Activated T-helper 17 cell treated with anti-CD3 and anti-CD28 coated beads, Interleukin-2, amount 50 U/mL, for 72 hours (primary cell): ENCODE measurements around the gene SERPINB8. TPM values are rescaled to one million over a fixed set of nuclear protein-coding genes. Genes with fewer than 3 reads are reported as not detected.

Experiments used
- ATAC-seq: fragments of 150-1000 bp; cut with Tn5 transposase; replicated peaks from 2 replicates; pipeline ENCODE4 v1.10.0; 2021; ENCODE audit warnings: mild to moderate bottlenecking, moderate library complexity
- H3K27ac Mint-ChIP-seq: one replicate; pipeline ENCODE4 v1.8.0; 2022; ENCODE audit warnings: mixed read lengths
- H3K27me3 Mint-ChIP-seq: one replicate; pipeline ENCODE4 v1.8.0; 2022; ENCODE audit warnings: mixed read lengths
- H3K36me3 Mint-ChIP-seq: one replicate; pipeline ENCODE4 v1.8.0; 2022; ENCODE audit warnings: low read depth, mild to moderate bottlenecking, mixed read lengths
- H3K4me1 Mint-ChIP-seq: one replicate; pipeline ENCODE4 v1.8.0; 2022; ENCODE audit warnings: mixed read lengths
- H3K4me3 Mint-ChIP-seq: one replicate; pipeline ENCODE4 v1.8.0; 2022; ENCODE audit warnings: mild to moderate bottlenecking, mixed read lengths
- H3K9me3 Mint-ChIP-seq: one replicate; pipeline ENCODE4 v1.8.0; 2022; ENCODE audit warnings: mixed read lengths
- total RNA-seq, 2 donors: library from RNA; stranded (reverse); gene quantifications; one replicate each; pipeline ENCODE4 v1.2.3, GENCODE V29; 2022

The SERPINB8 gene
- total RNA-seq, 2 donors from 2014 or later = 16.5 to 19.1 TPM

- ATAC-seq = no peak
- no peaks in the 10 kb centered on the region for H3K36me3 Mint-ChIP-seq
- no peak overlapping the region for H3K27ac Mint-ChIP-seq
- no peaks in the 10 kb centered on the region for H3K4me1 Mint-ChIP-seq
- no peaks in the 10 kb centered on the region for H3K9me3 Mint-ChIP-seq
- peaks cover 12% of the 10 kb centered on the region for H3K27me3 Mint-ChIP-seq
- H3K4me3 Mint-ChIP-seq = no peak overlapping the region
Measured at GRCh38 chr18:64017870-64018269, 48.0 kb downstream of the SERPINB8 start.

DNA sequence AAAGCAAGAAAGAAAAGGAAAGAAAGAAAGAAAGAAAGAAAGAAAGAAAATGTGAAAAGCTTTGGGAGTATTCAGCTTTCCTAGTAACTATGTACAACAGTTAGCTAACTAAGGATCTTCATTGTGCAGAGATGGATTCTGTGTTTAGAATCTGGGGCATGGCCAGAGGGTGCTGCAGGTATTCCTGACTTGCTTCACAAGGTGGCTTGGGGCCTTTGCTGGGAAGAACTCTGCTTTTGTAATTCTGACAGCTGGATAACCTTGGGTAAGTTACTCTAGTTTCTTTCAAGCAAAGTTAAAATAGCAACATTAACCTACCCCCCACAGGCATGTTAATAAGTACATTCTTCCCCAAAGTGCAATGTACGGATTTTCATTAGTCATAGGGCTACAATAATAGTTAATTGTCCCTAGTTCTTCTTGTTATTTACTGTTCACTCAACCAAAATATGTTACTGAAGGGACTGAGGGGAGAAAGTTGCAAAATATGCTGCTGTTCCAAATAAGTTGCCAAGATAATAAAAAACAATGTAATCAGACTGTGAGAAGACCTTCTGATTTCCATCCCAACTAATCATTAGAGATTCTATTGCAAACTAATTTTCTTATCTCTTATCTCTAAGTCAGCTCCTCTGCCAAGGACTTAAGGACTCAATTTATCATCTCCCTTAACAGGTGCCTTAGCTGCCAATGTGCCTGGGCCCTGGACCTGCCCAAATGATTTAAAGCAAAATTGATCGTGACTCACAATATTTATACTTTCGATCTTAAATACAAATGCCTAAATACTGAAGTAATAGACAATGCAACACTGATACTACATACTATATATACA lies 50.3 kb downstream of the SERPINB8 start:
- no peak for ATAC-seq
- H3K27me3 Mint-ChIP-seq = no peaks in the 10 kb centered on the region
- no peak overlapping the region for H3K4me3 Mint-ChIP-seq
- H3K27ac Mint-ChIP-seq = no peak overlapping the region
- H3K4me1 Mint-ChIP-seq = no peaks in the 10 kb centered on the region
- no peaks in the 10 kb centered on the region for H3K36me3 Mint-ChIP-seq
- no peaks in the 10 kb centered on the region for H3K9me3 Mint-ChIP-seq

DNA sequence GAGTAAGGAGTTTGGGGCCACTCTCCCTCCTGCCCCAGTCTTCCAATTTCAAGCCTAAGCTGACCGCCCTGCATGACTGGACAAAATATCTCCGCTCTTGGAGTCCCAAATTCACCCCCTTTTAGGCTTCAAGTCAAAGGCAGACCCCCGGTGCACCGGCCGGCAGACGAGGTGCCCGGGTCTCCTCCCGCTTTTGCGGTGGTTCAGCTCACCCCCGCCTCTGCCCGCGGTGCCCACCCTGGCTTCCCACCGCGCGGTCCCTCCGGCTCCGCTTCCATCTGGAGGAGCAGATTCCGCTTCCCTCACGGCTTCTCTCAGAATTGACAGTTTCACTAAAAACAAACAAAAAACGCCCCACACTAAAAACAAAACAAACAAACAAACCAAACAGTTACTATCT lies 56.5 kb downstream of the SERPINB8 start:
- H3K36me3 Mint-ChIP-seq = no peaks in the 10 kb centered on the region
- no peak for ATAC-seq
- H3K27ac Mint-ChIP-seq = no peak overlapping the region
- peaks cover 17% of the 10 kb centered on the region for H3K27me3 Mint-ChIP-seq
- no peaks in the 10 kb centered on the region for H3K9me3 Mint-ChIP-seq
- H3K4me3 Mint-ChIP-seq = no peak overlapping the region
- H3K4me1 Mint-ChIP-seq = peaks cover 4% of the 10 kb centered on the region

DNA sequence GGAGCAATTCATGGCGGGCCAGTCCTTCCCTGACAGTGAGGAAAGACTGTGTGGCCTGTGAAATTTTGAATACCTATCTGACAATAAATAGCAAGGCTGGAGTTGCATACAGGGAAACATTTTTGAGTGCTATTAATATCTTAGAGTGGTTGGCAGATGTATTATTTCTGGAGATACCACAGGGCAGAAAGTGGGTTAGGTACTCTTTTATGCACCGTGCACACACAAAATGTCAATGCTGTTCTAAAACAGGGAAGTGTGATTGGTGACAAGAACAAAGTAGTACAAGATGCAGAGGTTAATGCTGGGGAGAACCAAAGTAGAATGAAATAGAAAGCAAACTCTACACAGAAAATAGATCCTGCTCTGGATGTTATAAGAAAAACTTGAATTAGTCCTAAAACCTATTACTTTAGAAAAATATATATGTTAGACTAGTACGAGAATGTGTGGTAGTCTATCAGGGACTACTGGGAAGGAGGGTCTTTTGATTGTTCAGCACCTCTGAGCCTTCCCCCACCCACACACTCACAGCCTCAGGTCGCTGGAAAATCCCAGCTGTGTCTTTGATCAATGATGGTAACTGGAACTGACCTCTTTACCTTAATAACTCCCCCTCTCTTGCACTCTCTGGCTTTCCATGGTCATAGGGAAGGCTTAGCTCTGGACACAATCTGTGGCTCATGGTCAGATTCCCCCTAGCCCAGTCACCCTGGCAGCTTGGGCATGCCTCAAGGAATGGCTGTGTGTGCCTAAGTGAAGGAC lies 58.2 kb downstream of the SERPINB8 start:
- H3K9me3 Mint-ChIP-seq = no peaks in the 10 kb centered on the region
- no peak overlapping the region for H3K4me3 Mint-ChIP-seq
- peaks cover 17% of the 10 kb centered on the region for H3K27me3 Mint-ChIP-seq
- H3K4me1 Mint-ChIP-seq = peaks cover 4% of the 10 kb centered on the region
- ATAC-seq = no peak
- no peaks in the 10 kb centered on the region for H3K36me3 Mint-ChIP-seq
- H3K27ac Mint-ChIP-seq = no peak overlapping the region

GRCh38 chr18:64029096-64029495 lies 59.2 kb downstream of the SERPINB8 start:
- H3K9me3 Mint-ChIP-seq = no peaks in the 10 kb centered on the region
- H3K4me3 Mint-ChIP-seq = no peak overlapping the region
- peaks cover 17% of the 10 kb centered on the region for H3K27me3 Mint-ChIP-seq
- H3K36me3 Mint-ChIP-seq = no peaks in the 10 kb centered on the region
- no peak for ATAC-seq
- no peak overlapping the region for H3K27ac Mint-ChIP-seq
- H3K4me1 Mint-ChIP-seq = peaks cover 4% of the 10 kb centered on the region

DNA sequence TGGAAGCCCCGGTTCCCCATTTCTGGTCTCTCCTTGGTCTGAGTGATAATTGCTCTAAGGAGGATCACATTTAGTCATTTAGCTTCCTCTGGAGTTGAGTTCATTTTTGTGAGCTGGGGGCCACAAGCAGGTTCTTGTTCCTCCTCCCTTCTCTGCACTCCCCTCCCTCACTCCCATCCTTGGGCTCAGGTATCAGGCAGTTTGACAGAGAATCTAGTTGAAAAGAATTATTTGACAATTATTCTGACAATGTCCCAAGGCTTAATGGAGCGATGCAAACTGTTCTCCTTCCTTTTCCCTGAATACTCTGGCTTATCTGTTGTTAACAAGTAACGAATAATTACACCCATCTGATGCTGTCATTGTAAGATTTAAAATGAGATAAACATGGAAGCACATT lies 61.5 kb downstream of the SERPINB8 start:
- Mint-ChIP-seq H3K4me3 (no peak overlapping the region), H3K4me1 (peaks cover 4% of the 10 kb centered on the region), H3K27ac (no peak overlapping the region), H3K9me3 (no peaks in the 10 kb centered on the region), H3K27me3 (peaks cover 17% of the 10 kb centered on the region), H3K36me3 (no peaks in the 10 kb centered on the region)
- no peak for ATAC-seq

DNA sequence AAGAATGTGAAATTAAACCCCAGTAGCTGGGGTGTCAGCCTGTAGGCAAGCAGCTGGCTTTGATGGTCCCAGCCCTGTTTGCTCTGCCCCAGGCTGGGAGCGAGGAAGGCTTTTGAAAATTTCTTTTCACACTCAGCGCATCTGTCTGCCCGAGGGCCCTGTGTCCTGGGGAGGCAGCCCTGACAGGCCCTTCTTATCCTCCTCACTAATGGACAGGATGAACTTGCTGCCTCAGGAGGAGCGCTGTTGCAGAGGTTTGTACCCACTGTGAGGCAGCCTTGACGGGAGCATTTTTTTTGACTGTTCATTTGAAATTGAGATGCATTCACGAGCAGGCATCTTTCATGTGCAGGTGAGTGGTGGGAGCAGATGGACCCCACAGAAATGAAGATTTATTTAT lies 62.4 kb downstream of the SERPINB8 start:
- no peak for ATAC-seq
- Mint-ChIP-seq H3K4me1 (peaks cover 4% of the 10 kb centered on the region), H3K36me3 (no peaks in the 10 kb centered on the region), H3K4me3 (no peak overlapping the region), H3K9me3 (no peaks in the 10 kb centered on the region), H3K27ac (no peak overlapping the region), H3K27me3 (peaks cover 18% of the 10 kb centered on the region)

GRCh38 chr18:64037812-64038414 lies 68.0 kb downstream of the SERPINB8 start:
- Mint-ChIP-seq H3K27ac (no peak overlapping the region), H3K9me3 (no peaks in the 10 kb centered on the region), H3K36me3 (no peaks in the 10 kb centered on the region), H3K4me3 (no peak overlapping the region), H3K27me3 (peaks cover 4% of the 10 kb centered on the region), H3K4me1 (no peaks in the 10 kb centered on the region)
- no peak for ATAC-seq

Other genes starting within 250 kb of the SERPINB8 start
- not detected for gene SERPINB7, start 194.7 kb upstream of the SERPINB8 start, total RNA-seq
- not detected for gene SERPINB2, start 82.4 kb upstream of the SERPINB8 start, total RNA-seq
- not detected for gene SERPINB10, start 62.1 kb upstream of the SERPINB8 start, total RNA-seq
- 10 to 100 TPM in 1 of 2 donors, 1 to 10 TPM in 1; 3.3 to 24.2 TPM for gene HMSD, start 20.8 kb upstream of the SERPINB8 start, total RNA-seq
- not detected for gene LINC00305, start 179.0 kb downstream of the SERPINB8 start, total RNA-seq